Measurements from ENCODE around the gene MAPKAP1.

MAPKAP1 gene

GRCh38 chr9:125631391-125632085 is 75.5 kb downstream of the MAPKAP1 start:
- TF ChIP-seq, protein P1, sequence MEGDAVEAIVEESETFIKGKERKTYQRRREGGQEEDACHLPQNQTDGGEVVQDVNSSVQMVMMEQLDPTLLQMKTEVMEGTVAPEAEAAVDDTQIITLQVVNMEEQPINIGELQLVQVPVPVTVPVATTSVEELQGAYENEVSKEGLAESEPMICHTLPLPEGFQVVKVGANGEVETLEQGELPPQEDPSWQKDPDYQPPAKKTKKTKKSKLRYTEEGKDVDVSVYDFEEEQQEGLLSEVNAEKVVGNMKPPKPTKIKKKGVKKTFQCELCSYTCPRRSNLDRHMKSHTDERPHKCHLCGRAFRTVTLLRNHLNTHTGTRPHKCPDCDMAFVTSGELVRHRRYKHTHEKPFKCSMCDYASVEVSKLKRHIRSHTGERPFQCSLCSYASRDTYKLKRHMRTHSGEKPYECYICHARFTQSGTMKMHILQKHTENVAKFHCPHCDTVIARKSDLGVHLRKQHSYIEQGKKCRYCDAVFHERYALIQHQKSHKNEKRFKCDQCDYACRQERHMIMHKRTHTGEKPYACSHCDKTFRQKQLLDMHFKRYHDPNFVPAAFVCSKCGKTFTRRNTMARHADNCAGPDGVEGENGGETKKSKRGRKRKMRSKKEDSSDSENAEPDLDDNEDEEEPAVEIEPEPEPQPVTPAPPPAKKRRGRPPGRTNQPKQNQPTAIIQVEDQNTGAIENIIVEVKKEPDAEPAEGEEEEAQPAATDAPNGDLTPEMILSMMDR (IDR thresholded peaks at IDR 0.05; ENCODE audit: low read depth, low read length, missing control alignments), result peak; percentile 72
- Histone ChIP-seq H3K36me3 (replicated peaks) (no peaks in the 10 kb centered on the region), H3K4me3 (ENCODE audit: low read depth, low read length) (no peak overlapping the region), H3K27ac (no peak overlapping the region), H3K27me3 (replicated peaks) (no peaks in the 10 kb centered on the region)
- peak; percentile 48 for DNase-seq
- in situ Hi-C loops (cut with HindIII; ENCODE audit: low pct_ligation_motif_present, low sequenced_read_pairs), result no loop called here

GRCh38 chr9:125630436-125630835 is 76.6 kb downstream of the MAPKAP1 start:
- H3K27me3 ChIP-seq (replicated peaks), result no peaks in the 10 kb centered on the region
- no peak overlapping the region for H3K4me3 ChIP-seq (ENCODE audit: low read depth, low read length)
- no peaks in the 10 kb centered on the region for H3K36me3 ChIP-seq (replicated peaks)
- in situ Hi-C loops (cut with HindIII; ENCODE audit: low pct_ligation_motif_present, low sequenced_read_pairs), result no loop called here
- H3K27ac ChIP-seq, result no peak overlapping the region
- no peak for DNase-seq
- TF ChIP-seq, protein P1 (IDR thresholded peaks at IDR 0.05; ENCODE audit: low read depth, low read length, missing control alignments), result no peak

GRCh38 chr9:125629446-125629845 is 77.6 kb downstream of the MAPKAP1 start:
- TF ChIP-seq, protein P1 (IDR thresholded peaks at IDR 0.05; ENCODE audit: low read depth, low read length, missing control alignments), result no peak
- no peak overlapping the region for H3K27ac ChIP-seq
- DNase-seq, result no peak
- H3K4me3 ChIP-seq (ENCODE audit: low read depth, low read length), result no peak overlapping the region
- H3K27me3 ChIP-seq (replicated peaks), result no peaks in the 10 kb centered on the region
- no peaks in the 10 kb centered on the region for H3K36me3 ChIP-seq (replicated peaks)
- in situ Hi-C loops (cut with HindIII; ENCODE audit: low pct_ligation_motif_present, low sequenced_read_pairs), result no loop called here

- Histone ChIP-seq H3K27me3 (replicated peaks) (no peaks in the 10 kb centered on the region), H3K27ac (no peak overlapping the region), H3K4me3 (ENCODE audit: low read depth, low read length) (no peak overlapping the region), H3K36me3 (replicated peaks) (no peaks in the 10 kb centered on the region)
- DNase-seq, result no peak
- TF ChIP-seq, protein P1 (IDR thresholded peaks at IDR 0.05; ENCODE audit: low read depth, low read length, missing control alignments), result no peak
- in situ Hi-C loops (cut with HindIII; ENCODE audit: low pct_ligation_motif_present, low sequenced_read_pairs), result no loop called here
These were observed 80.8 kb downstream of the MAPKAP1 start for GRCh38 chr9:125626187-125626586.

DNA sequence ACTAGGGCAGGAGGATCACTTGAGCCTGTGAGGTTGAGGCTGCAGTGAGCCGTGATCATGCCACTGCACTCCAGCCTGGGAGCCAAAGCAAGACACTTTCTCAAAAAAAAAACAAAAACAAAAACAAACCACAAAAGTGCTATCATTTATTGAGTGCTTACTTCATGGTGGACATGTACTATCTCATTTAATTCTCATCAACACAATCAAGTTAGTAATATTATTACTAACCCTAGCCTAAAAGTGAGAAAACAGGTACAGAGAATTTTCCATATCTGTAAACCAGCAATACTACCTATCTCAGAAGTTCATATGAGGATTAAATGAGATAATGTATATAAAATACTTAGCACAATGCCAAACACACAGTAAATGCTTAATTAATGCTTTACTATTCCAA is 85.8 kb downstream of the MAPKAP1 start:
- Histone ChIP-seq H3K4me3 (ENCODE audit: low read depth, low read length) (no peak overlapping the region), H3K27me3 (replicated peaks) (no peaks in the 10 kb centered on the region), H3K27ac (no peak overlapping the region), H3K36me3 (replicated peaks) (no peaks in the 10 kb centered on the region)
- in situ Hi-C loops (cut with HindIII; ENCODE audit: low pct_ligation_motif_present, low sequenced_read_pairs), result no loop called here
- TF ChIP-seq, protein P1 (IDR thresholded peaks at IDR 0.05; ENCODE audit: low read depth, low read length, missing control alignments), result no peak
- DNase-seq, result no peak

DNA sequence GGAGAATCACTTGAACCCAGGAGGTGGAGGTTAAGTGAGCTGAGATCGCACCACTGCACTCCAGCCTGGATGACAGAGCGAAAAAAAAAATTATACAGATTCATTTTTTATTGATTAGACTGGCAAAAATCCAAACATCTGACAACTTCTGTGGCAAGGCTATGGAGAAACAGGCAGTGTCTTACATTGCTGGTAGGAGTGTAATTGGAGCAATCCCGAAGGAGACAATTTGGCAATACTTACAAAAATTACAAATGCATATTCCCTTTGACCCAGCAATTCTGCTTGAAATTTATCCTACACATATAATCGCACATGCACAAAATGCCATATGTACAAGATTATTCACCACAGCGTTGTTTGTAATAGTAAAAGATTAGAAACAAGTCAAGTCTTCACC is 86.8 kb downstream of the MAPKAP1 start:
- Histone ChIP-seq H3K4me3 (ENCODE audit: low read depth, low read length) (no peak overlapping the region), H3K27me3 (replicated peaks) (no peaks in the 10 kb centered on the region), H3K27ac (no peak overlapping the region), H3K36me3 (replicated peaks) (no peaks in the 10 kb centered on the region)
- DNase-seq, result no peak
- TF ChIP-seq, protein P1 (IDR thresholded peaks at IDR 0.05; ENCODE audit: low read depth, low read length, missing control alignments), result no peak
- in situ Hi-C loops (cut with HindIII; ENCODE audit: low pct_ligation_motif_present, low sequenced_read_pairs), result no loop called here
